HEK293 (cell line): ENCODE measurements around the gene UFM1.

Experiments
- CTCF ChIA-PET: fragments of 350-600 bp; formaldehyde crosslinking; extraction: SDS; loops from one replicate; lab custom pipeline; 2021; ENCODE audit warnings: antibody characterized with exemption; lab: Yijun Ruan, JAX
- POLR2A ChIA-PET: fragments of 300-600 bp; formaldehyde crosslinking; extraction: SDS; loops from one replicate; lab custom pipeline; 2020; ENCODE audit warnings: antibody characterized with exemption, inconsistent platforms; lab: Yijun Ruan, JAX
- H3K27ac ChIP-seq: fragments of 200-500 bp; sonication (Bioruptor generic); 2 replicates; pipeline ENCODE4 v1.5.1; 2014; ENCODE audit warnings: low read depth, low read length, control low read depth, inconsistent platforms; ENCODE audit errors: extremely low read depth
- H3K36me3 ChIP-seq, 2 experiments: fragments of 200-500 bp in 1 of 2; sonication (Bioruptor generic) in 1 of 2; 1 replicate in 1 of 2; 2 replicates in 1 of 2; pipeline ENCODE4 v1.5.1; 2014 to 2017; ENCODE audit warnings: inconsistent platforms in 2 of 2, low read length in 2 of 2; ENCODE audit not compliant: control insufficient read depth in 2 of 2, insufficient read depth in 1 of 2
- H3K4me1 ChIP-seq: fragments of 200-500 bp; sonication (Bioruptor generic); 2 replicates; pipeline ENCODE4 v1.5.1; 2014; ENCODE audit warnings: mild to moderate bottlenecking, low read length, inconsistent platforms; ENCODE audit not compliant: control insufficient read depth, insufficient read depth
- H3K4me3 ChIP-seq: 2 replicates; pipeline ENCODE4 v1.5.1; 2011; ENCODE audit warnings: low read depth, mild to moderate bottlenecking, control low read depth, low read length, moderate library complexity
- H3K9me3 ChIP-seq: fragments of 200-500 bp; sonication (Bioruptor generic); 2 replicates; pipeline ENCODE4 v1.5.1; 2014; ENCODE audit warnings: low read depth, low read length, inconsistent platforms; ENCODE audit not compliant: control insufficient read depth, insufficient read depth
- EGR2 ChIP-seq: fragments of 450-650 bp; formaldehyde crosslinking; IDR thresholded peaks from 2 replicates; pipeline ENCODE4 v1.5.1; 2016; ENCODE audit warnings: low read depth, missing biosample characterization, missing genetic modification characterization
- KLF8 ChIP-seq: fragments of 450-650 bp; formaldehyde crosslinking; IDR thresholded peaks from 2 replicates; pipeline ENCODE4 v1.5.1; 2016; ENCODE audit warnings: missing biosample characterization, missing genetic modification characterization
- PRDM1 ChIP-seq: fragments of 450-650 bp; formaldehyde crosslinking; IDR thresholded peaks from 2 replicates; pipeline ENCODE4; 2016; ENCODE audit warnings: missing biosample characterization, missing genetic modification characterization
- ZBTB21 ChIP-seq: fragments of 450-650 bp; formaldehyde crosslinking; IDR thresholded peaks from 2 replicates; pipeline ENCODE4 v1.5.1; 2017; ENCODE audit warnings: missing biosample characterization, missing genetic modification characterization
- ZBTB8A ChIP-seq: fragments of 450-650 bp; formaldehyde crosslinking; IDR thresholded peaks from 2 replicates; pipeline ENCODE4 v1.5.1; 2016; ENCODE audit warnings: missing biosample characterization, missing genetic modification characterization
- ZIC2 ChIP-seq: fragments of 450-650 bp; formaldehyde crosslinking; IDR thresholded peaks from 2 replicates; pipeline ENCODE4 v1.5.1; 2016; ENCODE audit warnings: missing biosample characterization, missing genetic modification characterization
- ZNF169 ChIP-seq: fragments of 450-650 bp; formaldehyde crosslinking; IDR thresholded peaks from 2 replicates; pipeline ENCODE4 v1.5.1; 2016; ENCODE audit warnings: missing biosample characterization, missing genetic modification characterization
- ZNF292 ChIP-seq: fragments of 450-650 bp; formaldehyde crosslinking; IDR thresholded peaks from 2 replicates; pipeline ENCODE4 v1.5.1; 2016; ENCODE audit warnings: low read depth, missing biosample characterization, missing genetic modification characterization, borderline replicate concordance
- ZNF391 ChIP-seq: fragments of 450-650 bp; formaldehyde crosslinking; IDR thresholded peaks from 2 replicates; pipeline ENCODE4 v1.5.1; 2016; ENCODE audit warnings: low read depth, missing biosample characterization, missing genetic modification characterization, borderline replicate concordance
- ZNF654 ChIP-seq: fragments of 450-650 bp; formaldehyde crosslinking; IDR thresholded peaks from 2 replicates; pipeline ENCODE4 v1.5.1; 2016; ENCODE audit warnings: low read depth, missing biosample characterization, missing genetic modification characterization
- ZNF670 ChIP-seq: fragments of 450-650 bp; formaldehyde crosslinking; IDR thresholded peaks from 2 replicates; pipeline ENCODE4 v1.5.1; 2016; ENCODE audit warnings: missing biosample characterization, missing genetic modification characterization, low read depth
- ZNF701 ChIP-seq: fragments of 450-650 bp; formaldehyde crosslinking; IDR thresholded peaks from 2 replicates; pipeline ENCODE4 v1.5.1; 2016; ENCODE audit warnings: missing biosample characterization, missing genetic modification characterization
- TF ChIP-seq, protein P1 (sequence below): fragments of 450-650 bp; formaldehyde crosslinking; IDR thresholded peaks from 2 replicates; pipeline ENCODE4 v1.5.1; 2016; ENCODE audit warnings: missing biosample characterization, missing genetic modification characterization
- TF ChIP-seq, protein P2 (sequence below): fragments of 450-650 bp; formaldehyde crosslinking; IDR thresholded peaks from 2 replicates; pipeline ENCODE4 v1.5.1; 2017; ENCODE audit warnings: missing biosample characterization, missing genetic modification characterization
- TF ChIP-seq, protein P3 (sequence below): fragments of 450-650 bp; formaldehyde crosslinking; IDR thresholded peaks from 2 replicates; pipeline ENCODE4 v1.5.1; 2016; ENCODE audit warnings: missing biosample characterization, missing genetic modification characterization
- TF ChIP-seq, protein P4 (sequence below): fragments of 450-650 bp; formaldehyde crosslinking; IDR thresholded peaks from 2 replicates; pipeline ENCODE4 v1.5.1; 2016; ENCODE audit warnings: missing biosample characterization, missing genetic modification characterization
- TF ChIP-seq, protein P5 (sequence below): fragments of 450-650 bp; IDR thresholded peaks from 2 replicates; pipeline ENCODE4 v1.5.1; 2018; ENCODE audit warnings: missing biosample characterization, mild to moderate bottlenecking, missing genetic modification characterization
- TF ChIP-seq, protein P6 (sequence below): fragments of 450-650 bp; IDR thresholded peaks from 2 replicates; pipeline ENCODE4 v1.5.1; 2018; ENCODE audit warnings: missing biosample characterization, missing genetic modification characterization

Gene UFM1

DNA sequence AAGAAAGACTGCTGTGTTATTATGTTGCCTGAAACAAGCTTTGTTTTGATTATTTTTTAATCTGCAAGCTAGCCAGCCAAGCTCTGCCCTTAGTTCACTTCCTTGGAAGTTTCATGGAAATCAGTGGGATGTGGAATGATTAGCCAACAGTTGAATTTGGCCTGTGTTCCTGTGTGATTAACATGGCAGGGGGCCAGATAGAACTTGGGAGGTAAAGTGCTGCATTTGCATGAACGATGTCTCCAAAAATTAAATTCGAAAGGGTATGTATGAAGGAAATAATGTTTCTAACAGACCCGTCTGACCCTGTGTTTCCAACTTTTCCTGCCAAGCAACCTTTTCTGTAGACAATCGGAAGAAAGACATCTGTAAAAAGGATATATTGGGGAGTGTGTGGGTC lies 32.2 kb downstream of the UFM1 start (continued):
- TF ChIP-seq, protein P1, sequence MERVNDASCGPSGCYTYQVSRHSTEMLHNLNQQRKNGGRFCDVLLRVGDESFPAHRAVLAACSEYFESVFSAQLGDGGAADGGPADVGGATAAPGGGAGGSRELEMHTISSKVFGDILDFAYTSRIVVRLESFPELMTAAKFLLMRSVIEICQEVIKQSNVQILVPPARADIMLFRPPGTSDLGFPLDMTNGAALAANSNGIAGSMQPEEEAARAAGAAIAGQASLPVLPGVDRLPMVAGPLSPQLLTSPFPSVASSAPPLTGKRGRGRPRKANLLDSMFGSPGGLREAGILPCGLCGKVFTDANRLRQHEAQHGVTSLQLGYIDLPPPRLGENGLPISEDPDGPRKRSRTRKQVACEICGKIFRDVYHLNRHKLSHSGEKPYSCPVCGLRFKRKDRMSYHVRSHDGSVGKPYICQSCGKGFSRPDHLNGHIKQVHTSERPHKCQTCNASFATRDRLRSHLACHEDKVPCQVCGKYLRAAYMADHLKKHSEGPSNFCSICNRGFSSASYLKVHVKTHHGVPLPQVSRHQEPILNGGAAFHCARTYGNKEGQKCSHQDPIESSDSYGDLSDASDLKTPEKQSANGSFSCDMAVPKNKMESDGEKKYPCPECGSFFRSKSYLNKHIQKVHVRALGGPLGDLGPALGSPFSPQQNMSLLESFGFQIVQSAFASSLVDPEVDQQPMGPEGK (tag by site-specific recombination): no peak
- TF ChIP-seq ZIC2 (tag by site-specific recombination) (no peak), ZBTB8A (tag by site-specific recombination) (no peak), KLF8 (tag by site-specific recombination) (no peak), ZBTB21 (tag by site-specific recombination) (no peak), ZNF654 (no peak)

DNA sequence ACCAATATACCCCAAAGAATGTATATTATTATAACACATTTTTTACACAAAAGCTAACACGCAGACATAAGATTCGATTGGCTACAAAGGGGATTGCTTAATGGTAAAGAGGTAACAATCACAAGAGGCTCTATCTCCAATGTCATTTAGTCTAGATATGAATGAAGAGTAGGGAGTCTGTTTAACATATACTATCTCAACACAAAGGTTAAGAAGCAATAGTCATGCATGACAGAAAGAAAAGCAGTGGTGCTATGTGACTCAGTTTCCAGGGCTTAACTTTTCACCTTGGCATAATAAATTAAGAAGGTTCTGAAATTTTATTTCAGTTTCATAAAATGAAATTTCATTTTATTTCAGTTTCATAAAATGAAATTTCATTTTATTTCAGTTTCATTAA lies 33.3 kb downstream of the UFM1 start:
- Histone ChIP-seq H3K27ac (no peak overlapping the region), H3K4me3 (no peak overlapping the region), H3K9me3 (no peaks in the 10 kb centered on the region), H3K4me1 (peaks cover 3% of the 10 kb centered on the region; the same call in 1 of the 2 replicates), H3K36me3 (no peaks in the 10 kb centered on the region)
- ChIA-PET POLR2A (no interaction called here), CTCF (no interaction called here)
- TF ChIP-seq, protein P2, sequence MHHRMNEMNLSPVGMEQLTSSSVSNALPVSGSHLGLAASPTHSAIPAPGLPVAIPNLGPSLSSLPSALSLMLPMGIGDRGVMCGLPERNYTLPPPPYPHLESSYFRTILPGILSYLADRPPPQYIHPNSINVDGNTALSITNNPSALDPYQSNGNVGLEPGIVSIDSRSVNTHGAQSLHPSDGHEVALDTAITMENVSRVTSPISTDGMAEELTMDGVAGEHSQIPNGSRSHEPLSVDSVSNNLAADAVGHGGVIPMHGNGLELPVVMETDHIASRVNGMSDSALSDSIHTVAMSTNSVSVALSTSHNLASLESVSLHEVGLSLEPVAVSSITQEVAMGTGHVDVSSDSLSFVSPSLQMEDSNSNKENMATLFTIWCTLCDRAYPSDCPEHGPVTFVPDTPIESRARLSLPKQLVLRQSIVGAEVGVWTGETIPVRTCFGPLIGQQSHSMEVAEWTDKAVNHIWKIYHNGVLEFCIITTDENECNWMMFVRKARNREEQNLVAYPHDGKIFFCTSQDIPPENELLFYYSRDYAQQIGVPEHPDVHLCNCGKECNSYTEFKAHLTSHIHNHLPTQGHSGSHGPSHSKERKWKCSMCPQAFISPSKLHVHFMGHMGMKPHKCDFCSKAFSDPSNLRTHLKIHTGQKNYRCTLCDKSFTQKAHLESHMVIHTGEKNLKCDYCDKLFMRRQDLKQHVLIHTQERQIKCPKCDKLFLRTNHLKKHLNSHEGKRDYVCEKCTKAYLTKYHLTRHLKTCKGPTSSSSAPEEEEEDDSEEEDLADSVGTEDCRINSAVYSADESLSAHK (tag by site-specific recombination): no peak
- TF ChIP-seq, protein P3, sequence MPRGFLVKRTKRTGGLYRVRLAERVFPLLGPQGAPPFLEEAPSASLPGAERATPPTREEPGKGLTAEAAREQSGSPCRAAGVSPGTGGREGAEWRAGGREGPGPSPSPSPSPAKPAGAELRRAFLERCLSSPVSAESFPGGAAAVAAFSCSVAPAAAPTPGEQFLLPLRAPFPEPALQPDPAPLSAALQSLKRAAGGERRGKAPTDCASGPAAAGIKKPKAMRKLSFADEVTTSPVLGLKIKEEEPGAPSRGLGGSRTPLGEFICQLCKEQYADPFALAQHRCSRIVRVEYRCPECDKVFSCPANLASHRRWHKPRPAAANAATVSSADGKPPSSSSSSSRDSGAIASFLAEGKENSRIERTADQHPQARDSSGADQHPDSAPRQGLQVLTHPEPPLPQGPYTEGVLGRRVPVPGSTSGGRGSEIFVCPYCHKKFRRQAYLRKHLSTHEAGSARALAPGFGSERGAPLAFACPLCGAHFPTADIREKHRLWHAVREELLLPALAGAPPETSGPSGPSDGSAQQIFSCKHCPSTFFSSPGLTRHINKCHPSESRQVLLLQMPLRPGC (tag by site-specific recombination): no peak
- TF ChIP-seq, protein P4, sequence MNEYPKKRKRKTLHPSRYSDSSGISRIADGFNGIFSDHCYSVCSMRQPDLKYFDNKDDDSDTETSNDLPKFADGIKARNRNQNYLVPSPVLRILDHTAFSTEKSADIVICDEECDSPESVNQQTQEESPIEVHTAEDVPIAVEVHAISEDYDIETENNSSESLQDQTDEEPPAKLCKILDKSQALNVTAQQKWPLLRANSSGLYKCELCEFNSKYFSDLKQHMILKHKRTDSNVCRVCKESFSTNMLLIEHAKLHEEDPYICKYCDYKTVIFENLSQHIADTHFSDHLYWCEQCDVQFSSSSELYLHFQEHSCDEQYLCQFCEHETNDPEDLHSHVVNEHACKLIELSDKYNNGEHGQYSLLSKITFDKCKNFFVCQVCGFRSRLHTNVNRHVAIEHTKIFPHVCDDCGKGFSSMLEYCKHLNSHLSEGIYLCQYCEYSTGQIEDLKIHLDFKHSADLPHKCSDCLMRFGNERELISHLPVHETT (tag by site-specific recombination): no peak
- TF ChIP-seq ZNF701 (tag by site-specific recombination): no peak
- TF ChIP-seq, protein P5, sequence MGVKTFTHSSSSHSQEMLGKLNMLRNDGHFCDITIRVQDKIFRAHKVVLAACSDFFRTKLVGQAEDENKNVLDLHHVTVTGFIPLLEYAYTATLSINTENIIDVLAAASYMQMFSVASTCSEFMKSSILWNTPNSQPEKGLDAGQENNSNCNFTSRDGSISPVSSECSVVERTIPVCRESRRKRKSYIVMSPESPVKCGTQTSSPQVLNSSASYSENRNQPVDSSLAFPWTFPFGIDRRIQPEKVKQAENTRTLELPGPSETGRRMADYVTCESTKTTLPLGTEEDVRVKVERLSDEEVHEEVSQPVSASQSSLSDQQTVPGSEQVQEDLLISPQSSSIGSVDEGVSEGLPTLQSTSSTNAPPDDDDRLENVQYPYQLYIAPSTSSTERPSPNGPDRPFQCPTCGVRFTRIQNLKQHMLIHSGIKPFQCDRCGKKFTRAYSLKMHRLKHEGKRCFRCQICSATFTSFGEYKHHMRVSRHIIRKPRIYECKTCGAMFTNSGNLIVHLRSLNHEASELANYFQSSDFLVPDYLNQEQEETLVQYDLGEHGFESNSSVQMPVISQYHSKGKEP: no peak
- TF ChIP-seq ZNF670: no peak
- no peak for TF ChIP-seq PRDM1 (tag by site-specific recombination)

DNA sequence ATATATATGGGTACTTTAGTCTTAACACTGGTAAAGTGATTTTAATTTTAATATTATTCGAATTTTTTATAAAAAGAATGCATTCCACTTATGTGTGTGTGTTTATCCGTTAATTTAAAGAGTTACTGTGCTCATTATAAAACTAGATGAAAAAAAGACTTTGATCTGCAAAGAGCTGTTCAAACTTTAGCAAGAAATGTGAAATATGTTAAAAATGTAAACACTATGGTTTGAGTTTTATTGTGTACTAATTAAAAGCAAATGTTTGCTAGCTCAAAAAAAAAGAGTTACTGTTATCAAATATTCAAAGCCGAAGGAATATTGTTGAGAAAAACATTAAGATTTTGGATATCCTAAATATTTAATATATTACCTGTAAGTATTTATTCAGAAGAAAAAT lies 34.5 kb downstream of the UFM1 start:
- ChIA-PET POLR2A (no interaction called here), CTCF (interaction anchor here (0.6 kb wide), 1 partner anchor 198 kb away, joined by 3 read pairs; no protein-coding TSS in a partner anchor)
- H3K4me3 ChIP-seq: no peak overlapping the region

More for the DNA sequence above, 34.5 kb downstream of the UFM1 start:
- TF ChIP-seq, protein P6, sequence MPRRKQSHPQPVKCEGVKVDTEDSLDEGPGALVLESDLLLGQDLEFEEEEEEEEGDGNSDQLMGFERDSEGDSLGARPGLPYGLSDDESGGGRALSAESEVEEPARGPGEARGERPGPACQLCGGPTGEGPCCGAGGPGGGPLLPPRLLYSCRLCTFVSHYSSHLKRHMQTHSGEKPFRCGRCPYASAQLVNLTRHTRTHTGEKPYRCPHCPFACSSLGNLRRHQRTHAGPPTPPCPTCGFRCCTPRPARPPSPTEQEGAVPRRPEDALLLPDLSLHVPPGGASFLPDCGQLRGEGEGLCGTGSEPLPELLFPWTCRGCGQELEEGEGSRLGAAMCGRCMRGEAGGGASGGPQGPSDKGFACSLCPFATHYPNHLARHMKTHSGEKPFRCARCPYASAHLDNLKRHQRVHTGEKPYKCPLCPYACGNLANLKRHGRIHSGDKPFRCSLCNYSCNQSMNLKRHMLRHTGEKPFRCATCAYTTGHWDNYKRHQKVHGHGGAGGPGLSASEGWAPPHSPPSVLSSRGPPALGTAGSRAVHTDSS (tag by site-specific recombination): no peak
- no peak for TF ChIP-seq EGR2 (tag by site-specific recombination)
- TF ChIP-seq ZNF292 (tag by site-specific recombination): no peak
- no peak for TF ChIP-seq ZNF391
- TF ChIP-seq ZNF169 (tag by site-specific recombination): no peak
- Histone ChIP-seq H3K9me3 (no peaks in the 10 kb centered on the region), H3K4me1 (peaks cover 3% of the 10 kb centered on the region; the same call in 1 of the 2 replicates), H3K27ac (no peak overlapping the region), H3K36me3 (no peaks in the 10 kb centered on the region)
